ENCODE data around the gene ZNF618. TPM values are rescaled to one million over a fixed set of nuclear protein-coding genes. Genes with fewer than 3 reads are reported as not detected.

ZNF618 gene
- polyA plus RNA-seq, 3 donors from 2014 or later, result 1.4 to 4.1 (median 3.9) TPM

GRCh38 chr9:113887436-113887835, 11.3 kb downstream of the ZNF618 start:
- peak overlapping the region in 4 of 6 donors; percentile 37 to 79 (median 57) for H3K27ac Mint-ChIP-seq
- H3K36me3 Mint-ChIP-seq, result peaks cover 0 to 10% (median 6%) of the 10 kb centered on the region in 3 donors
- DNase-seq, result no peak
- H3K9me3 Mint-ChIP-seq, result no peaks in the 10 kb centered on the region
- H3K4me3 Mint-ChIP-seq, result peak overlapping the region in 4 of 5 donors; percentile 3 to 38 (median 21)
- H3K27me3 Mint-ChIP-seq (ENCODE audit: low read depth in 3 of 3), result no peaks in the 10 kb centered on the region
- peaks cover 23 to 26% of the 10 kb centered on the region in 2 donors for H3K4me1 Mint-ChIP-seq

- DNase-seq, result no peak
- Mint-ChIP-seq H3K4me1 (peaks cover 26% of the 10 kb centered on the region in 2 donors), H3K27ac (peak overlapping the region in 1 of 6 donors; percentile 62), H3K36me3 (peaks cover 0 to 10% (median 6%) of the 10 kb centered on the region in 3 donors), H3K27me3 (ENCODE audit: low read depth in 3 of 3) (no peaks in the 10 kb centered on the region), H3K4me3 (no peak overlapping the region), H3K9me3 (no peaks in the 10 kb centered on the region)
Observed at GRCh38 chr9:113888336-113888735, 12.2 kb downstream of the ZNF618 start.

GRCh38 chr9:113888976-113889375, 12.9 kb downstream of the ZNF618 start:
- Mint-ChIP-seq H3K27ac (peak overlapping the region in 1 of 6 donors; percentile 4), H3K36me3 (peaks cover 0 to 10% (median 6%) of the 10 kb centered on the region in 3 donors), H3K4me3 (no peak overlapping the region), H3K9me3 (no peaks in the 10 kb centered on the region), H3K27me3 (ENCODE audit: low read depth in 3 of 3) (no peaks in the 10 kb centered on the region), H3K4me1 (peaks cover 26% of the 10 kb centered on the region in 2 donors)
- DNase-seq, result no peak

GRCh38 chr9:113890704-113891103, 14.6 kb downstream of the ZNF618 start:
- no peaks in the 10 kb centered on the region for H3K27me3 Mint-ChIP-seq (ENCODE audit: low read depth in 3 of 3)
- H3K27ac Mint-ChIP-seq, result no peak overlapping the region
- H3K4me3 Mint-ChIP-seq, result no peak overlapping the region
- peaks cover 16 to 18% of the 10 kb centered on the region in 2 donors for H3K4me1 Mint-ChIP-seq
- H3K36me3 Mint-ChIP-seq, result peaks cover 0 to 10% (median 6%) of the 10 kb centered on the region in 3 donors
- DNase-seq, result no peak
- H3K9me3 Mint-ChIP-seq, result no peaks in the 10 kb centered on the region

GRCh38 chr9:113892861-113893491, 16.9 kb downstream of the ZNF618 start:
- Mint-ChIP-seq H3K9me3 (no peaks in the 10 kb centered on the region), H3K36me3 (peaks cover 0 to 10% (median 6%) of the 10 kb centered on the region in 3 donors), H3K4me1 (peaks cover 0 to 5% of the 10 kb centered on the region in 2 donors), H3K27ac (no peak overlapping the region), H3K27me3 (ENCODE audit: low read depth in 3 of 3) (peaks cover 0 to 2% (median 0%) of the 10 kb centered on the region in 3 donors), H3K4me3 (no peak overlapping the region)
- no peak for DNase-seq

- Mint-ChIP-seq H3K4me3 (no peak overlapping the region), H3K4me1 (peaks cover 0 to 6% of the 10 kb centered on the region in 2 donors)
Observed at GRCh38 chr9:113894166-113894565, 18.1 kb downstream of the ZNF618 start.

GRCh38 chr9:113895526-113895925, 19.4 kb downstream of the ZNF618 start:
- no peak for DNase-seq
- peaks cover 0 to 6% of the 10 kb centered on the region in 2 donors for H3K4me1 Mint-ChIP-seq
- H3K9me3 Mint-ChIP-seq, result no peaks in the 10 kb centered on the region
- peaks cover 0 to 2% (median 0%) of the 10 kb centered on the region in 3 donors for H3K27me3 Mint-ChIP-seq (ENCODE audit: low read depth in 3 of 3)
- no peak overlapping the region for H3K4me3 Mint-ChIP-seq
- H3K36me3 Mint-ChIP-seq, result peaks cover 0 to 5% (median 3%) of the 10 kb centered on the region in 3 donors
- no peak overlapping the region for H3K27ac Mint-ChIP-seq

More at GRCh38 chr9:113894166-113894565, 18.1 kb downstream of the ZNF618 start:
- peaks cover 0 to 2% (median 0%) of the 10 kb centered on the region in 3 donors for H3K27me3 Mint-ChIP-seq (ENCODE audit: low read depth in 3 of 3)
- H3K36me3 Mint-ChIP-seq, result peaks cover 0 to 10% (median 6%) of the 10 kb centered on the region in 3 donors
- H3K9me3 Mint-ChIP-seq, result no peaks in the 10 kb centered on the region
- H3K27ac Mint-ChIP-seq, result no peak overlapping the region
- no peak for DNase-seq

- Mint-ChIP-seq H3K27ac (no peak overlapping the region), H3K4me3 (no peak overlapping the region), H3K4me1 (peaks cover 0 to 6% of the 10 kb centered on the region in 2 donors), H3K27me3 (ENCODE audit: low read depth in 3 of 3) (peaks cover 0 to 2% (median 0%) of the 10 kb centered on the region in 3 donors), H3K9me3 (no peaks in the 10 kb centered on the region), H3K36me3 (peaks cover 0 to 4% (median 2%) of the 10 kb centered on the region in 3 donors)
- DNase-seq, result no peak
Observed at GRCh38 chr9:113896713-113897112, 20.6 kb downstream of the ZNF618 start.

GRCh38 chr9:113898151-113898550, 22.0 kb downstream of the ZNF618 start:
- Mint-ChIP-seq H3K4me1 (peaks cover 0 to 4% of the 10 kb centered on the region in 2 donors), H3K9me3 (no peaks in the 10 kb centered on the region), H3K36me3 (peaks cover 0 to 14% (median 11%) of the 10 kb centered on the region in 3 donors), H3K4me3 (no peak overlapping the region), H3K27me3 (ENCODE audit: low read depth in 3 of 3) (peaks cover 0 to 2% (median 0%) of the 10 kb centered on the region in 3 donors), H3K27ac (no peak overlapping the region)
- no peak for DNase-seq

GRCh38 chr9:113898596-113898995, 22.5 kb downstream of the ZNF618 start:
- Mint-ChIP-seq H3K27ac (peak overlapping the region in 1 of 6 donors; percentile 59), H3K9me3 (peaks cover 0 to 3% (median 1%) of the 10 kb centered on the region in 6 donors), H3K27me3 (ENCODE audit: low read depth in 3 of 3) (peaks cover 0 to 2% (median 0%) of the 10 kb centered on the region in 3 donors), H3K4me3 (no peak overlapping the region), H3K36me3 (peaks cover 3 to 18% (median 15%) of the 10 kb centered on the region in 3 donors), H3K4me1 (peaks cover 0 to 4% of the 10 kb centered on the region in 2 donors)
- DNase-seq, result no peak

- Mint-ChIP-seq H3K27me3 (ENCODE audit: low read depth in 3 of 3) (peaks cover 0 to 2% (median 1%) of the 10 kb centered on the region in 3 donors), H3K27ac (peak overlapping the region in 1 of 6 donors; percentile 59)
Observed at GRCh38 chr9:113899205-113899604, 23.1 kb downstream of the ZNF618 start.

GRCh38 chr9:113901221-113901688, 25.1 kb downstream of the ZNF618 start:
- DNase-seq, result no peak
- H3K9me3 Mint-ChIP-seq, result peaks cover 3 to 16% (median 6%) of the 10 kb centered on the region in 6 donors
- no peak overlapping the region for H3K27ac Mint-ChIP-seq
- H3K27me3 Mint-ChIP-seq (ENCODE audit: low read depth in 3 of 3), result peaks cover 2 to 4% (median 2%) of the 10 kb centered on the region in 3 donors
- peaks cover 8 to 28% (median 27%) of the 10 kb centered on the region in 3 donors for H3K36me3 Mint-ChIP-seq
- peaks cover 0 to 4% of the 10 kb centered on the region in 2 donors for H3K4me1 Mint-ChIP-seq
- H3K4me3 Mint-ChIP-seq, result no peak overlapping the region

More at GRCh38 chr9:113899205-113899604, 23.1 kb downstream of the ZNF618 start:
- Mint-ChIP-seq H3K4me3 (no peak overlapping the region), H3K9me3 (peaks cover 3 to 9% (median 5%) of the 10 kb centered on the region in 6 donors), H3K4me1 (peaks cover 0 to 4% of the 10 kb centered on the region in 2 donors), H3K36me3 (peaks cover 8 to 24% (median 21%) of the 10 kb centered on the region in 3 donors)
- DNase-seq, result no peak

- H3K4me3 Mint-ChIP-seq, result no peak overlapping the region
- no peak overlapping the region for H3K27ac Mint-ChIP-seq
- peaks cover 4 to 16% (median 6%) of the 10 kb centered on the region in 6 donors for H3K9me3 Mint-ChIP-seq
- peaks cover 0 to 4% (median 2%) of the 10 kb centered on the region in 3 donors for H3K27me3 Mint-ChIP-seq (ENCODE audit: low read depth in 3 of 3)
- peaks cover 8 to 28% (median 27%) of the 10 kb centered on the region in 3 donors for H3K36me3 Mint-ChIP-seq
- no peak for DNase-seq
- no peaks in the 10 kb centered on the region for H3K4me1 Mint-ChIP-seq
Observed at GRCh38 chr9:113903514-113904077, 27.5 kb downstream of the ZNF618 start.

Measured in immature natural killer cell (primary cell).